Measurements from ENCODE around the gene CEP57L1. TPM values are rescaled to one million over a fixed set of nuclear protein-coding genes. Genes with fewer than 3 reads are reported as not detected.

Gene CEP57L1
- total and polyA plus RNA-seq, 2 donors (not counting 1 experiment from before 2014, with no cell fraction given), result 18.6 to 36.0 TPM

- Histone ChIP-seq H2AFZ (ENCODE audit: low read length) (no peak overlapping the region), H3K27ac (ENCODE audit: insufficient read depth, low read length) (no peak overlapping the region), H3K4me2 (ENCODE audit: extremely low read depth, insufficient read depth, low read length) (no peak overlapping the region), H3K27me3 (ENCODE audit: control insufficient read depth, insufficient read depth, low read length) (no peaks in the 10 kb centered on the region), H3K4me1 (ENCODE audit: control insufficient read depth, extremely low read depth, insufficient read depth, low read length) (no peaks in the 10 kb centered on the region), H3K9ac (ENCODE audit: insufficient read depth, low read length) (no peak overlapping the region), H3K79me2 (ENCODE audit: control insufficient read depth, insufficient read depth, low read length) (no peaks in the 10 kb centered on the region), H3K4me3 (replicated peaks in 1 of 4; ENCODE audit: control extremely low read depth in 1 of 4, insufficient read depth in 1 of 4, low read depth in 3 of 4, low read length in 4 of 4) (no peak overlapping the region), H4K20me1 (ENCODE audit: control insufficient read depth, extremely low read depth, insufficient read depth, low read length) (no peaks in the 10 kb centered on the region), H3K36me3 (ENCODE audit: control insufficient read depth, insufficient read depth, low read length) (no peaks in the 10 kb centered on the region), H3K9me3 (ENCODE audit: control insufficient read depth, insufficient read depth, low read depth, low read length) (no peaks in the 10 kb centered on the region)
- DNase-seq (ENCODE audit: low read depth in 2 of 2), result no peak
- no peak for TF ChIP-seq CTCF (conservative IDR thresholded peaks at IDR 0.05 in 1 of 2, IDR thresholded peaks at IDR 0.05 in 1 of 2; ENCODE audit: low read depth in 1 of 2, low read length in 2 of 2)
- TF ChIP-seq EZH2 (IDR thresholded peaks at IDR 0.05; ENCODE audit: low read length, missing control alignments), result no peak
Measured at GRCh38 chr6:109166673-109167072, 71.4 kb downstream of the CEP57L1 start.

DNA sequence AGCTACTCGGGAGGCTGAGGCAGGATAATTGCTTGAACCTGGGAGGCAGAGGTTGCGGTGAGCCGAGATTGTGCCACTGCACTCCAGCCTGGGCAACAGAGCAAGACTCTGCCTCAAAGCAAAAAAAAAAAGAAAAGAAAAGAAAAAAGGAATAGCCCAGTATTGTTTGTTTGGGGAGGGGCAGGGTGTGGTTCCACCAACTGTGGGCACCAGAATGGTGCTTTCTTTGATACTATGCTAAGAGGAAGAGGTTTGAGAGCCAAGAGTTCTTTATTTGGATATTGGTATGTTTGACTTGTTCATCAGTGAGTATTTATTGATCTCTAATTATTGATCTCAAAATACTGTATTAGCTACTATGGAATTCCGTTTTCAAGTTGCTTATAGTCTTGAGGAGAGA, 72.3 kb downstream of the CEP57L1 start:
- H4K20me1 ChIP-seq (ENCODE audit: control insufficient read depth, extremely low read depth, insufficient read depth, low read length), result no peaks in the 10 kb centered on the region
- no peak overlapping the region for H3K4me2 ChIP-seq (ENCODE audit: extremely low read depth, insufficient read depth, low read length)
- no peaks in the 10 kb centered on the region for H3K27me3 ChIP-seq (ENCODE audit: control insufficient read depth, insufficient read depth, low read length)
- H3K9me3 ChIP-seq (ENCODE audit: control insufficient read depth, insufficient read depth, low read depth, low read length), result no peaks in the 10 kb centered on the region
- no peak overlapping the region for H3K4me3 ChIP-seq (replicated peaks in 1 of 4; ENCODE audit: control extremely low read depth in 1 of 4, insufficient read depth in 1 of 4, low read depth in 3 of 4, low read length in 4 of 4)
- H3K4me1 ChIP-seq (ENCODE audit: control insufficient read depth, extremely low read depth, insufficient read depth, low read length), result no peaks in the 10 kb centered on the region
- no peak for DNase-seq (ENCODE audit: low read depth in 2 of 2)
- no peak overlapping the region for H3K27ac ChIP-seq (ENCODE audit: insufficient read depth, low read length)
- no peak overlapping the region for H3K9ac ChIP-seq (ENCODE audit: insufficient read depth, low read length)
- TF ChIP-seq CTCF (conservative IDR thresholded peaks at IDR 0.05 in 1 of 2, IDR thresholded peaks at IDR 0.05 in 1 of 2; ENCODE audit: low read depth in 1 of 2, low read length in 2 of 2) (no peak), EZH2 (IDR thresholded peaks at IDR 0.05; ENCODE audit: low read length, missing control alignments) (no peak)
- no peak overlapping the region for H2AFZ ChIP-seq (ENCODE audit: low read length)
- H3K36me3 ChIP-seq (ENCODE audit: control insufficient read depth, insufficient read depth, low read length), result no peaks in the 10 kb centered on the region
- no peaks in the 10 kb centered on the region for H3K79me2 ChIP-seq (ENCODE audit: control insufficient read depth, insufficient read depth, low read length)

- Histone ChIP-seq H2AFZ (ENCODE audit: low read length) (no peak overlapping the region), H4K20me1 (ENCODE audit: control insufficient read depth, extremely low read depth, insufficient read depth, low read length) (no peaks in the 10 kb centered on the region), H3K79me2 (ENCODE audit: control insufficient read depth, insufficient read depth, low read length) (no peaks in the 10 kb centered on the region), H3K4me1 (ENCODE audit: control insufficient read depth, extremely low read depth, insufficient read depth, low read length) (no peaks in the 10 kb centered on the region), H3K9ac (ENCODE audit: insufficient read depth, low read length) (no peak overlapping the region), H3K27ac (ENCODE audit: insufficient read depth, low read length) (no peak overlapping the region), H3K4me2 (ENCODE audit: extremely low read depth, insufficient read depth, low read length) (no peak overlapping the region), H3K4me3 (replicated peaks in 1 of 4; ENCODE audit: control extremely low read depth in 1 of 4, insufficient read depth in 1 of 4, low read depth in 3 of 4, low read length in 4 of 4) (no peak overlapping the region), H3K36me3 (ENCODE audit: control insufficient read depth, insufficient read depth, low read length) (no peaks in the 10 kb centered on the region), H3K9me3 (ENCODE audit: control insufficient read depth, insufficient read depth, low read depth, low read length) (no peaks in the 10 kb centered on the region), H3K27me3 (ENCODE audit: control insufficient read depth, insufficient read depth, low read length) (no peaks in the 10 kb centered on the region)
- TF ChIP-seq CTCF (conservative IDR thresholded peaks at IDR 0.05 in 1 of 2, IDR thresholded peaks at IDR 0.05 in 1 of 2; ENCODE audit: low read depth in 1 of 2, low read length in 2 of 2), result no peak
- no peak for TF ChIP-seq EZH2 (IDR thresholded peaks at IDR 0.05; ENCODE audit: low read length, missing control alignments)
- DNase-seq (ENCODE audit: low read depth in 2 of 2), result no peak
Measured at GRCh38 chr6:109170333-109170732, 75.0 kb downstream of the CEP57L1 start.

Measured in fibroblast of lung (primary cell).